ENCODE data around the gene RHOF. TPM values are rescaled to one million over a fixed set of nuclear protein-coding genes. Genes with fewer than 3 reads are reported as not detected.

Gene RHOF
- total RNA-seq, 1 donor from 2014 or later, result 31.9 TPM

DNA sequence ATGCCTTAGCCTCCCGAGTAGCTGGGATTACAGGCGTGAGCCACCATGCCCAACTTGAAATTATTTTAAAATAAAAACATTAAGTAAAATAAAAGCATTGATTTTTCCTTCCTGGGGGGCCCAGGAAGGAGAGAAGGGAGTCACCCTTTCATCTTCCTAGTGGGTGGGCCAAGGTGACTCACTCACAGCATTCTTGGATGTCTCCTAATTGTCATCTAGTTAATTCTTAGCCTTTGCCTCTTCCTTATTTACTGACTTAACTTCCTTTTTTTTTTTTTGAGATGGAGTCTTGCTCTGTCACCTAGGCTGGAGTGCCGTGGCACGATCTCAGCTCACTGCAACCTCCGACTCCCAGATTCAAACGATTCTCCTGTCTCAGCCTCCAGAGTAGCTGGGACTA is 51.7 kb downstream of the RHOF start:
- no peaks in the 10 kb centered on the region for H3K4me1 ChIP-seq (ENCODE audit: insufficient read depth, low read length)

GRCh38 chr12:121740847-121741246 is 52.6 kb downstream of the RHOF start:
- H3K36me3 Mint-ChIP-seq (ENCODE audit: low read depth, unreplicated experiment), result peaks cover 12% of the 10 kb centered on the region
- Histone ChIP-seq H3K27ac (ENCODE audit: low read depth, low read length) (no peak overlapping the region), H3K9me3 (ENCODE audit: insufficient read depth, low read depth, low read length) (no peaks in the 10 kb centered on the region), H3K4me1 (ENCODE audit: insufficient read depth, low read length) (no peaks in the 10 kb centered on the region), H4K20me1 (ENCODE audit: insufficient read depth, low read length) (peaks cover 18% of the 10 kb centered on the region), H3K4me2 (ENCODE audit: low read length) (no peak overlapping the region), H3K79me2 (ENCODE audit: insufficient read depth, low read length) (no peaks in the 10 kb centered on the region), H3K9ac (ENCODE audit: low read length) (no peak overlapping the region), H3K36me3 (ENCODE audit: insufficient read depth, low read length) (no peaks in the 10 kb centered on the region), H2AFZ (ENCODE audit: low read depth, low read length) (no peak overlapping the region), H3K27me3 (ENCODE audit: insufficient read depth, low read length) (no peaks in the 10 kb centered on the region), H3K4me3 (ENCODE audit: insufficient read depth, low read depth, low read length) (no peak overlapping the region)
- FAIRE-seq (no peak), DNase-seq (ENCODE audit: low read depth) (no peak)
- H3K4me1 Mint-ChIP-seq (ENCODE audit: low read depth, unreplicated experiment), result peaks cover 4% of the 10 kb centered on the region
- H3K27me3 Mint-ChIP-seq (ENCODE audit: low read depth, unreplicated experiment), result no peaks in the 10 kb centered on the region
- TF ChIP-seq, protein P1, sequence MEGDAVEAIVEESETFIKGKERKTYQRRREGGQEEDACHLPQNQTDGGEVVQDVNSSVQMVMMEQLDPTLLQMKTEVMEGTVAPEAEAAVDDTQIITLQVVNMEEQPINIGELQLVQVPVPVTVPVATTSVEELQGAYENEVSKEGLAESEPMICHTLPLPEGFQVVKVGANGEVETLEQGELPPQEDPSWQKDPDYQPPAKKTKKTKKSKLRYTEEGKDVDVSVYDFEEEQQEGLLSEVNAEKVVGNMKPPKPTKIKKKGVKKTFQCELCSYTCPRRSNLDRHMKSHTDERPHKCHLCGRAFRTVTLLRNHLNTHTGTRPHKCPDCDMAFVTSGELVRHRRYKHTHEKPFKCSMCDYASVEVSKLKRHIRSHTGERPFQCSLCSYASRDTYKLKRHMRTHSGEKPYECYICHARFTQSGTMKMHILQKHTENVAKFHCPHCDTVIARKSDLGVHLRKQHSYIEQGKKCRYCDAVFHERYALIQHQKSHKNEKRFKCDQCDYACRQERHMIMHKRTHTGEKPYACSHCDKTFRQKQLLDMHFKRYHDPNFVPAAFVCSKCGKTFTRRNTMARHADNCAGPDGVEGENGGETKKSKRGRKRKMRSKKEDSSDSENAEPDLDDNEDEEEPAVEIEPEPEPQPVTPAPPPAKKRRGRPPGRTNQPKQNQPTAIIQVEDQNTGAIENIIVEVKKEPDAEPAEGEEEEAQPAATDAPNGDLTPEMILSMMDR (IDR thresholded peaks at IDR 0.05; ENCODE audit: insufficient read depth, low read depth, low read length), result no peak
- no peak for TF ChIP-seq EZH2 (IDR thresholded peaks at IDR 0.05; ENCODE audit: insufficient read depth, low read length)
- no peaks in the 10 kb centered on the region for H3K9me3 Mint-ChIP-seq (ENCODE audit: unreplicated experiment)
- no peak overlapping the region for H3K4me3 Mint-ChIP-seq (ENCODE audit: unreplicated experiment)
- no peak overlapping the region for H3K27ac Mint-ChIP-seq (ENCODE audit: unreplicated experiment)

More for the DNA sequence above, 51.7 kb downstream of the RHOF start:
- TF ChIP-seq, protein P1 (IDR thresholded peaks at IDR 0.05; ENCODE audit: insufficient read depth, low read depth, low read length), result no peak
- no peak for TF ChIP-seq EZH2 (IDR thresholded peaks at IDR 0.05; ENCODE audit: insufficient read depth, low read length)
- no peak overlapping the region for H3K27ac ChIP-seq (ENCODE audit: low read depth, low read length)
- no peaks in the 10 kb centered on the region for H3K27me3 ChIP-seq (ENCODE audit: insufficient read depth, low read length)
- H3K27ac Mint-ChIP-seq (ENCODE audit: unreplicated experiment), result no peak overlapping the region
- H3K36me3 Mint-ChIP-seq (ENCODE audit: low read depth, unreplicated experiment), result peaks cover 12% of the 10 kb centered on the region
- H3K9me3 Mint-ChIP-seq (ENCODE audit: unreplicated experiment), result no peaks in the 10 kb centered on the region
- DNase-seq (ENCODE audit: low read depth) (no peak), FAIRE-seq (no peak)
- no peak overlapping the region for H3K4me3 ChIP-seq (ENCODE audit: insufficient read depth, low read depth, low read length)
- peaks cover 16% of the 10 kb centered on the region for H4K20me1 ChIP-seq (ENCODE audit: insufficient read depth, low read length)
- no peaks in the 10 kb centered on the region for H3K79me2 ChIP-seq (ENCODE audit: insufficient read depth, low read length)
- H3K4me1 Mint-ChIP-seq (ENCODE audit: low read depth, unreplicated experiment), result peaks cover 4% of the 10 kb centered on the region
- no peaks in the 10 kb centered on the region for H3K9me3 ChIP-seq (ENCODE audit: insufficient read depth, low read depth, low read length)
- no peak overlapping the region for H2AFZ ChIP-seq (ENCODE audit: low read depth, low read length)
- no peaks in the 10 kb centered on the region for H3K36me3 ChIP-seq (ENCODE audit: insufficient read depth, low read length)
- no peak overlapping the region for H3K4me3 Mint-ChIP-seq (ENCODE audit: unreplicated experiment)
- no peak overlapping the region for H3K9ac ChIP-seq (ENCODE audit: low read length)
- no peak overlapping the region for H3K4me2 ChIP-seq (ENCODE audit: low read length)
- no peaks in the 10 kb centered on the region for H3K27me3 Mint-ChIP-seq (ENCODE audit: low read depth, unreplicated experiment)

DNA sequence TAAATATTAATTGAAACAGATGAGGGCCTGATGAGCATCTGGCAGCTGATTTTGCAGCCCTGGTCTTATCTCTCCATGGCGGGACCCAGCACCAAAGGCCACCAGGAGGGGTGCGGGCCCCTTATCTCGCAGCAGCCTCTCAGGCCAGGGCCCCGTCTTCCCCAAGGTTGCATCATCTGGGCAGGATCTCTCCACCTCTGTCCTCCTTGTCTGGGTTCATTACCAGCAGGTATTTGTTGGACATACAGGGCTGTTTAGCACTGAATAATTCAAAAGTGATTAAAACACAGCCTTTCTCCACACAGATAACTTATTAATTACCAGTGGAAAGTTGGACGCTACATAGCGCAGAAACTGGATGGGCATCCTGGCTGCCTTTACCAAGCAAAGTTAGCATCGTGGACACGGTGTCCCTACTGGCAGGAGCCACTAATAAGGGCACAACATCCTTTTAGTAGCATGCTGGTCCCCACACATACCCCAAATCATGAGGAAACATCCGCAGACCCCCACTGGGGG is 55.1 kb downstream of the RHOF start:
- Histone ChIP-seq H2AFZ (ENCODE audit: low read depth, low read length) (no peak overlapping the region), H3K79me2 (ENCODE audit: insufficient read depth, low read length) (no peaks in the 10 kb centered on the region), H3K4me3 (ENCODE audit: insufficient read depth, low read depth, low read length) (no peak overlapping the region), H3K27ac (ENCODE audit: low read depth, low read length) (no peak overlapping the region), H3K4me2 (ENCODE audit: low read length) (no peak overlapping the region), H3K4me1 (ENCODE audit: insufficient read depth, low read length) (no peaks in the 10 kb centered on the region), H4K20me1 (ENCODE audit: insufficient read depth, low read length) (peaks cover 15% of the 10 kb centered on the region), H3K27me3 (ENCODE audit: insufficient read depth, low read length) (no peaks in the 10 kb centered on the region), H3K36me3 (ENCODE audit: insufficient read depth, low read length) (no peaks in the 10 kb centered on the region), H3K9me3 (ENCODE audit: insufficient read depth, low read depth, low read length) (no peaks in the 10 kb centered on the region), H3K9ac (ENCODE audit: low read length) (no peak overlapping the region)
- FAIRE-seq (no peak), DNase-seq (ENCODE audit: low read depth) (no peak)
- TF ChIP-seq EZH2 (IDR thresholded peaks at IDR 0.05; ENCODE audit: insufficient read depth, low read length), result no peak
- TF ChIP-seq, protein P1 (IDR thresholded peaks at IDR 0.05; ENCODE audit: insufficient read depth, low read depth, low read length), result no peak
- Mint-ChIP-seq H3K9me3 (ENCODE audit: unreplicated experiment) (no peaks in the 10 kb centered on the region), H3K36me3 (ENCODE audit: low read depth, unreplicated experiment) (peaks cover 8% of the 10 kb centered on the region), H3K4me1 (ENCODE audit: low read depth, unreplicated experiment) (peaks cover 4% of the 10 kb centered on the region), H3K27me3 (ENCODE audit: low read depth, unreplicated experiment) (no peaks in the 10 kb centered on the region), H3K27ac (ENCODE audit: unreplicated experiment) (no peak overlapping the region), H3K4me3 (ENCODE audit: unreplicated experiment) (no peak overlapping the region)

Data from astrocyte (in vitro differentiated cells and primary cell).